ENCODE results near the gene ARHGAP24.

The ARHGAP24 gene

GRCh38 chr4:86026720-86027119 lies 551.8 kb downstream of the ARHGAP24 start:
- TF ChIP-seq ZFX (IDR thresholded peaks at IDR 0.05; ENCODE audit: borderline replicate concordance) = no peak
- no peak for TF ChIP-seq CTCF (IDR thresholded peaks at IDR 0.05)
- H3K27ac ChIP-seq = no peak overlapping the region

GRCh38 chr4:86031927-86032326 lies 557.0 kb downstream of the ARHGAP24 start:
- no peak for TF ChIP-seq CTCF (IDR thresholded peaks at IDR 0.05)
- TF ChIP-seq ZFX (IDR thresholded peaks at IDR 0.05; ENCODE audit: borderline replicate concordance) = no peak

GRCh38 chr4:86032476-86033022 lies 557.6 kb downstream of the ARHGAP24 start:
- H3K27ac ChIP-seq = no peak overlapping the region

More at GRCh38 chr4:86031927-86032326, 557.0 kb downstream of the ARHGAP24 start:
- no peak overlapping the region for H3K27ac ChIP-seq

GRCh38 chr4:86033171-86033570 lies 558.2 kb downstream of the ARHGAP24 start:
- no peak overlapping the region for H3K27ac ChIP-seq
- TF ChIP-seq ZFX (IDR thresholded peaks at IDR 0.05; ENCODE audit: borderline replicate concordance) (no peak), CTCF (IDR thresholded peaks at IDR 0.05) (no peak)

More at GRCh38 chr4:86032476-86033022, 557.6 kb downstream of the ARHGAP24 start:
- TF ChIP-seq ZFX (IDR thresholded peaks at IDR 0.05; ENCODE audit: borderline replicate concordance) (no peak), CTCF (IDR thresholded peaks at IDR 0.05) (no peak)

GRCh38 chr4:86034616-86035015 lies 559.7 kb downstream of the ARHGAP24 start:
- TF ChIP-seq CTCF (IDR thresholded peaks at IDR 0.05) = no peak
- TF ChIP-seq ZFX (IDR thresholded peaks at IDR 0.05; ENCODE audit: borderline replicate concordance) = no peak
- no peak overlapping the region for H3K27ac ChIP-seq

GRCh38 chr4:86035688-86036087 lies 560.7 kb downstream of the ARHGAP24 start:
- TF ChIP-seq CTCF (IDR thresholded peaks at IDR 0.05) = no peak
- TF ChIP-seq ZFX (IDR thresholded peaks at IDR 0.05; ENCODE audit: borderline replicate concordance) = no peak
- H3K27ac ChIP-seq = no peak overlapping the region

GRCh38 chr4:86036736-86037135 lies 561.8 kb downstream of the ARHGAP24 start:
- TF ChIP-seq CTCF (IDR thresholded peaks at IDR 0.05) (no peak), ZFX (IDR thresholded peaks at IDR 0.05; ENCODE audit: borderline replicate concordance) (no peak)
- no peak overlapping the region for H3K27ac ChIP-seq

Data from 22Rv1 (cell line).